Camera-type eye (tissue), 1 donor: ENCODE data around the gene ADAM29. TPM values are rescaled to one million over a fixed set of nuclear protein-coding genes. Genes with fewer than 3 reads are reported as not detected.

Experiments used
- total RNA-seq: library from RNA; depleted of rRNA; stranded (reverse); fragments of >200 nt; gene quantifications from one replicate; pipeline ENCODE4 v1.2.3, GENCODE V29; 2014

Gene ADAM29
- total RNA-seq = 0.16 TPM

DNA sequence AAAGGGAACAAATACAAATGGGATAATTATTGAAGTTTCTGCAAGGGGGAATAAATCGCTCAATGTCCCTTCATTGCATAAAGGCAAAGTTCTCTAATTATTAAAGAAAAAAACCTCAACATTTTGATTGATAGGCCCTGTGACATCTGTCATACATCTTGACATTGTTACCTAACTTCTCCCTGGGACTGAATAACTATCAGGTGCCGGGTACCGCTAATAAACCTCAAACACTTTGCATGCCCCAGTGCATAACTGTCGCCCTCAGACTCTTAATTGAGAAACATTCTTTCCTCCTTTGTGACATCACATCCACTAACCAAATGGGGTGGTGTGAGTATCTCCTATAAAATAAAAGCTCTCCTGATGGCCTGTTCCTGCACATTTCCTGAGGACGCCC lies at the start of gene ADAM29:
ADAM29 (plus strand) TSS at position 301 of the 400 bp plus-strand sequence. CDS start 57,168 bp downstream, outside the sequence.

Other genes starting within 250 kb of the ADAM29 start
- 1.9 TPM for gene GLRA3, start 89.1 kb upstream of the ADAM29 start, total RNA-seq